GM03348 (cell line): ENCODE measurements around the gene ZNF280D.

ENCODE experiments used
- DNase-seq: peaks from one replicate; pipeline ENCODE4 v3.0.0; 2012; ENCODE audit warnings: low spot score

The ZNF280D gene

GRCh38 chr15:56752986-56753385, 19.7 kb upstream of the ZNF280D start:
- no peak for DNase-seq

DNA sequence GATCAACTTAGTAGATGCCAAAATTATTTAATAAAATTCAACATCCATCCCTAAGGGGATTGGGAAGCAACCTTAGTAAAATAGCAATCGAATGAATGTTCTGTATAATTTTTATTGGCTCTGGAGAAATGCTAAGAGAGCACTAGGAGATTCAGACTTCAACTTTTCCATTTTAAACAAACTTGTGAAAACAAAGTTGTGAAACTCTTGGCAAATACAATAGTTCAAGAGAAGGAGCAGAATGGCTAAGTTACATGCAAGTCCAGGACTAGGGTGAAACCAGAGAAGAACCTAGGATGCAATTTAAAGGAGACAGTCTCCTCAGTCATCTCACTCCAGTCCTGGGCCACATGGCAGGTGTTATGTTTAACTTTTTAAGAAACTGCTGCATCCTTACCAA, 16.7 kb upstream of the ZNF280D start:
- peak; percentile 36 for DNase-seq

DNA sequence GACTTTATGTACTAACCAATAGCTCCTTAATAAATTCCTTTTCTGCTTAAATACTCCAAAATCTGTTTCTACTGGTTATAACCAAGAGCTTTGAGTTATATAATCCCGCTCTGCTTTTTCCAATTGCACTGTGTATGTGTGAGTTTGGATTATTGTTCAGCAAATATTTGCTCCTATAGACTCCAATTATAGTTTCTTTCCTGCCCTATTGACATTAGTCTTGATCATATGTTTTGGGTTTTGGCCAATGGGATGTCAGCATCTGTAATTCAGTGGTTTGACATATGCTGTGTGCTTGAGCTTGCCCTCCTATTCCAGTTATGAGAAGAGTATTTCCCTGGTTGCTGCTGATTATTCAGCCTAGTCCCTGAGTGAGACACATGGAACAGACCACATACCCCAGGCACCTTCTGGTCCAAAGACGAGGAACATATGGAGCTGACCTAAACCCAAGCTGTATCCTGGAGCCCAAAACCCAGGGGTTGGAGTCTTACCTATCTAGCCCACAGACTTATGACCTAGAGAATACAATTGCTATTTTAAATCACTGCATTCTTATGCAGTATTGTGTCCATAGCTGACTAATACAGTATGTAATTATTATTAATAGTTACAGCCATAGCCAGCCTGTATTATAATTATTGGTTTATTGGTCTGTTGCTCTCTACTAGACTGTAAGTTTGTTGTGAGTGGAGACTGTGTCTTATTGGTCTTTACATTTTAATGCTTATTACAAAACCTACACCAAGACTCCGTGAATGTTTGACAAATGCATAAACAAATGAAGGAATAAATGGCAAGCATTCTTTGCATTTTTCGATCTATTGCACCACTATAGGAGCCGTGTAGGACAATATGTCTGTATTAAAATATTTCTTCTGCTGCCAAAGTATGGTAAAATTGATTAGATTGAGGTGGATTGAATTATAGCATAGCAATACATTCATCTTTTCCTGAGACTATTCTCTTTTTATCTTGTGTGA, 11.7 kb upstream of the ZNF280D start:
- no peak for DNase-seq

DNA sequence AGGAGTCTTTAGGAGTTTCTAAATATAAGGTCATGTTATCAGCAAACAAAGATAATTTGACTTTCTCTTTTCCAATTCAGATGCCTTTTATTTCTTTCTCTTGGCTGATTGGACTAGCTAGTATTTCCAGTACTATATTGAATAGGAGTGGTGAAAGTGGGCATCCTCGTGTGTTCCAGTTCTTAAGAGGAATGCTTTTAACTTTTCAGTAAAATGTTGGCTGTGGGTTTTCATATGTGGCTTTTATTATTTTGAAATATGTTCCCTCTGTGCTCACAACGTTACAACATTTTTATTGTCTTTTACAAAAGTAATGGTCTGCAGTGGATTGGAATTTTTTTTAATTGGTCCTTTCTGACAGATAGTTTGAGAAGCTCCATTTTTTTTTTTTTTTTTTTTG, 8.2 kb upstream of the ZNF280D start:
- no peak for DNase-seq

DNA sequence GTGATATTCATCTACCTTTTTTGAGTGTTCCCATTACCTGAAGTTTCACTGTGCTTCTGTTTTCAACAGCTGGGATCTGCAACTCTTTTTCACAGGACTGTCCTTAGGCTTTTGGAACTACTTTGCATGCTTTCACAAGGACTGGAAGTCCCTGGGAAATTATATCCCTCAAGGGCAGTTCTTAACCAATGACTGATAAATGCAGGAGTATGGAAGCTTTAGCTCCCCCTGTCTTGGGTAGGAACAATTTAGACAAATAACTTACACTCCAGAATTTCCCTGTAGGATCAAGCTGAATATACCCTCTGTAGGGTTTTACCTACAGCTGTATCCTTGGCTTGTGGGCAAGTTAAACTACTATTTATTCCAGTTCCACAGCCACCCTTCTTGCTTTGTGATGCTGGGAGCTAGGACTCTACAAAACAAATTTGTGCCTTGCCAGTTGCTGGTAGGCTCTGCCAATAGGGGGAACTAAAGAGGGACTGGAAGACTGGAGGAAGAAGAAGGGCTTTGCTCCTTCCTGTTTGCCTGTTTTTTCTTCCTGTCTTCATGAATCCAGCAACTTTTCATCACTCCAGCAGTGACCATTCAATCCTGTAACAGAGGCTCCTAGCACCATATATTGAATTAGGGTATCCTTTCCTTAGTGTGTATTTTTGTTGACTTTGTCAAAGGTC, 6.8 kb upstream of the ZNF280D start:
- no peak for DNase-seq

DNA sequence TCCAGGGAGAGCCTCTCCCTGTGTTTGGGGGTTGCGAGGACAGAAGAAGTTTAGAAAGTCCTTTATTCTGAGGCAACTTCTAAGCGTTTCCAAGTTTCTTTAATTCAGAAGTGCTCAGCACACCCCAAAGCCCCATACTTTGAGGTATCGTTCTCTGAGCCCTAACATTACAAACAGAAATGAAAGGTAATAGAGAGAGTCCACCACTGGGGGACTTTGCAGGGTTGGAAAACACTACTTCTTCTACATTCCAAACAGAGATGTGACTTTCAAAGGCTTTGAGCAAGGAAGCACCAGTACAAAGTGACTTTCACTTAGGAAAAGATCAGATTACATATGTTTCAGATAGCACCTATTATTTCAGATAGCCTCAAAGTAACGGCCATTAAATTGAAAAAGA, 6.2 kb upstream of the ZNF280D start:
- no peak for DNase-seq

GRCh38 chr15:56737791-56738190, 4.5 kb upstream of the ZNF280D start:
- no peak for DNase-seq

DNA sequence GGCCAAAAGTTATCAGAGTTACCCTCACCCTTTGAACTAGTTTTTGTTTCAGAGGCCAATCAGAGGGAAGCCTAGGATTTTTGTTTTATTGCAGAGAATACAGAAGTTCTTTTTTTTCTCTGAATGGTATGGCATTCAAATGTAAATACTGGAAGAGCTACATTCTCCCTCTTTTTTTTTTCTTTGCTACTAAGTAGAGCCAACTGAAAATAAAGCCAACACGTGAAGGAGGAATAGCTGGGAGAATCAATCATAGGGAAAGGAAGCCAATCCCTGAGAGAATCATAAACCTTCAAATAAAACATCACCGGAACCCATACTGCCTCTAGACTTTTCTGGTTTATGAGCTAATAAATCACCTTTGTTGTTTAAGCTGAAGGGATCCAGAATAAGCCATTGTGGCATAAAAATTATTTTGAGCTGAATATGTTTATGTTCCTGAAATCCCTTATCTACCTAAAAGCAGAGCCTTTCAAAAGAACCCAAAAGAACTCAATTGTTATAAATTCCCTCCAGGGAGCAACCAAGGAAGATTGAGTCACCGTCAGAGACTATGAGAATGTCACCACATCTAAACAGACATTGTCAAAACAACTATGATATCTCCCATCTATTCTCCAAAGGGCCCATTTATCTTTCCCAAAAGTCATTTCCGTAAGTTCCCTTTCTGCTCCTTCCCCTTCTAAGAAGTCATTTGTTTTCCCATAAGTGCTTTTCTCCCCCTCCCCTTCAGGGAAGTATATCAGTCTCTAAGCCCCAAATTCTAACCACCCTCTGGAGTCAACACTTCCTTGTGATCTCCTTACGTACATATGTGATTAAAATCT, 3.8 kb upstream of the ZNF280D start:
- DNase-seq = no peak

DNA sequence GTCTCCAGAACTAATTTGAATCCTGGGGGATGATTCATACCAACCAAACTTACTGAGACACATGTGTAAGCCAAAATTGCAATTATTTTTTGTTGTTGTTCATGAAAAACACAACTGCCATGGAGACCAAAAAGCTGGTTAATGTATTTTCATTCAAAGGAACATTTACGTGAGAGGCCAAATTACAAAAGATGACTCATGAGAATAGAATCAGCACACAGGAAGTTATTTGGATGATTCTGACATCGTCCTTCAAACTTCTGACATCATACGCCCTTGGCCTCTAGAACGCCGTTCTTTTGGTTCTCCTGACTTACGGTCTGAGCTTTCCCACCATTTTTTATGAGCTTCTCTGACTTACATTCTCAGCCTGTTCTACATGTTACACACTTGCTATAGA, 3.0 kb upstream of the ZNF280D start:
- DNase-seq = no peak

DNA sequence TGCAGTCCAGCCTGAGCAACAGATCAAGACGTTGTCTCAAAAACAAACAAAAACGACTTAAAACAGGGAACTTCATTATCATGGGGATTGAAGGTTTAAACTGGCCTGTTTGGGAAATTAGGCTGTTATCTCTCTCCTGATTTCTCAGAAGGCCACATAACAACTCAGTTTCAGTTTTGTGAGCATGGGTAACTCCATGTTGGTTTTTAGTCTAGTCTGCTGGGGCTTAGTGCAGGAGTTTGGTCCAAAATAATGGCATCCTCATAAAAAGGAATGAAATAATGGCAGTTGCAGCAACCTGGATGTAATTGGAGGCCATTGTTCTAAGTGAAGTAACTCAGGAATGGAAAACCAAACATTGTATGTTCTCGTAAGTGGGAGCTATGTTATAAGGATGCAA, 2.3 kb upstream of the ZNF280D start:
- DNase-seq = no peak

GRCh38 chr15:56734013-56734635, 815 bp upstream of the ZNF280D start:
- DNase-seq = no peak

- no peak for DNase-seq
Observed at GRCh38 chr15:56732886-56733135, 498 bp downstream of the ZNF280D start.

DNA sequence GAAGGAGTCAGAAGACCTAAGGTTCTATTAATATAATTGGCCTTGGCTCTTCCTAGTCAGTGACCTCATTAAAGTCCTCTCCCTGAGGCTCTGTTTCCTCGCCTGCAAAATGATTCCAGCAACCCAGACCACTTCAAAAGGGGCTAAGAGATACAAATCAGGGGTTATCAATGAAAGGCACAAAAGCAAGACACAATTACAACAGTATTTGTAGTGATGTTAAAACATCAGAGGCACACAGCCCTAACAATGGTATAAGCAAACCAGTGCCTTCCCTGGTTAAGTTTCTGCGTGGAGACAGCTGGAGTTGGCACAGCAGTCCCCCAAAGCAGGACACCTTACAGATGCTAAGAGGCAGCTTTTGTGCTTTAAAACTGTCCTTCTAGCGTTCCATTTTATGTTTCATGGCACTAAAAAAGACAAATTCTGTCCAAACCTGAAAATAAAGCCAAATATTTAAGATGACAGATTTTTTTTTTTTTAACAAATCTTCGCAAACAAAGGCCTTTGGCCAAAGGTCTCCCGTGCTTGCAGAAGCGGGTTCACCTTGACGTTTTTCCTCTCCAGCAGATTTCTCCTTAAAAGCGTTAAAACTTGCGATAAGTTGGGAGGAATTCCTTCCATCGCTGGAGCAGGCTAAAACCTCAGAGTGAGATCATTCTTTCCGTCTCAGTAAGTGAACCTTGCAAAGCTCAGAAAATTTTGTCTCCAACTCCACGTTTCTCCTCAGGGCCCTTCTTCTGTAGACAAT, 999 bp downstream of the ZNF280D start:
- DNase-seq = peak; percentile 44

DNA sequence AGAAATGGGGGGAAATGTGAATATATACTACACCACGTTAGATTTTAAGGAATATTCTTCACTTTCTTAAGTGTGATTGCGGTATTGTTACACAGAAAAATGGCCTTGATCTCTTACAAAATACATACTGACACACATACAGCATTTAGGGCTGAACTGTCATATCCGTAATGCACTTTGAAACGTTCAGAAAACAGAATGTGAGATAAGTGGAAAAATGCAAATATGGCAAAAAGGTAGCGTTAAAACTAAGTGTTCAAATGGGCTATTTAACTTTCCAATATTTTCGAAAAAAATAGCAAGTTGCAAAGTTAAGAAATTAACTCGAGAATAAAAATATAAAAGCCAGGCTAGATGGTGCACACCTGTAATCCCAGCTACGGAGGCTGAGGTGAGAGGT, 1.8 kb downstream of the ZNF280D start:
- DNase-seq = no peak

DNA sequence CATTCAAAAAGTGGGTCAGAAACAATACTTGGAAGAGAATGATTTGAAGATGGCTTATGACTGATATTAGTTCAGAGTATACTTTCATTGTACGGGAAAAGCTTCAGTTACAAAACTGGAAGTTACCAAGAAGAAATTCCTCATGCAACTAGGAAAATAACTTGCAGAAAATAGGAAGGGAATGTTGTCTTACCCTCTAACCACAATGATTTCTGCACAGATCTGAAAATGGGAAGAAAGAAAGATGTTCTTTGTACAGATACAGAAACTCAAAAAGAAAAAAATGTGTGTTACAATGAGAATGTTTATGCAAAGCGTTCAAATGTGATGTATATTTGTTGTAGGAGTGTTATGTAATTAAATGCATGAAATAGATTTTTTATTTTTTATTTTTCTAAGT, 3.7 kb downstream of the ZNF280D start:
- DNase-seq = peak; percentile 4

GRCh38 chr15:56725386-56725785, 7.9 kb downstream of the ZNF280D start:
- no peak for DNase-seq

DNA sequence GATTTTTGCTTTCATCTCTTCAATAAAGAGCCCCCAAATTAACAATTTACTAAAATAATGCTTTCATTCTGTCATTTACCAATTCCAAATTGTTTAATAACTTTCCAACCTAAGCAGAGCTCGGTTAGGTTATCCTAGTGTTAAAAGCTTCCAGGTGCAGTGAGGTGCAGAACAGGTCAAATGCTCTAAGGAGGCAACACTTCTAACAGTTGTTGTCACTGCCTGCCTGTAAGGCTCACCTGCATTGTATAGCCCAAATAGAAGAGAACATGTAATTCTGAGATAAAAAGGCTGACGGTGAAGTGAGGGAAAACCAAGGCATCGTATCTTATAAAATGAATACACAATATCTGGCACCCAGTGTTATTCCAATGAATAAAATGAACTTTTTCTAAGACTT, 9.1 kb downstream of the ZNF280D start:
- DNase-seq = no peak

DNA sequence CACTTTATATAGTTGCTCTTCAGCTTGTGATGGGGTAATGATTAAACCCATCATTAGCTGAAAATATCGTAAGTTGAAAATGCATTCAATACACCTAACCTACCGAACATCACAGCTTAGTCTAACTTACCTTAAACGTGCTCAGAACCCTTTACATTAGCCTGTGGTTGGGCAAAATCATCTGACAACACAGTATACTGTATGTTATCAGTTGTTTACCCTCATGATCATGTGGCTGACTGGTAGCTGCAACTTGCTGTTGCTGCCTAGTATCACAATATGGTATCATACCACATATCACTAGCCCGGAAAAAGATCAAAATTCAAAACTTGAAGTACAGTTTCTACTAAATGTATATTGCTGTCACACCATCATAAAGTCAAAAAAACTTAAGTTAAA, 9.5 kb downstream of the ZNF280D start:
- DNase-seq = no peak

- no peak for DNase-seq
Observed at GRCh38 chr15:56719774-56720555, 13.3 kb downstream of the ZNF280D start.

- no peak for DNase-seq
Observed at GRCh38 chr15:56719021-56719612, 14.2 kb downstream of the ZNF280D start.
